ENCODE data around the gene JAZF1. TPM values are rescaled to one million over a fixed set of nuclear protein-coding genes. Genes with fewer than 3 reads are reported as not detected.

JAZF1 gene
- total RNA-seq, 1 experiment from 2014 or later = 9.1 TPM

DNA sequence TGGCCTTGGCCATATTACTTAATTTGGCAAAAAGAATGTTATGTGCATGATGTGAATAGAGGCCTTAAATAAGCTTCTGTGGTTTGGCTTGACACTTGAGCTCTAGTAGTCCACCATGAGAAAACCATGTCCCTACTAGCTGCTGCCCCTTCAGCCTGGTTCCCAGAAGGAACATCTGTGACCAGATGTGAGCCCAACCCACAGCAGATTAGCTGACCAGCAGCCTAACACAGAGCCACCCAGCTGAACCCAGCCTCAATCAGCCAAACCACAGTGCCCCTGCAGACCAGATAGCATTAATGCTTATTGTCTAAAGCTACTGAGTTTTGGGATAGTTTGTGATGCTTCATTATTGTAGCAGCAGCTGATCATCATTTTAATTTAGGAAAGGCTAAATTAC lies 16.6 kb downstream of the JAZF1 start:
- Mint-ChIP-seq H3K9me3 (no peaks in the 10 kb centered on the region; a peak in 1 of 5 replicates), H3K27me3 (ENCODE audit: low read depth) (no peaks in the 10 kb centered on the region), H3K4me1 (peaks cover 6 to 25% of the 10 kb centered on the region in 2 experiments; a peak in 2 of 4 replicates), H3K36me3 (ENCODE audit: insufficient read depth in 1 of 3, low read depth in 3 of 3) (no peaks in the 10 kb centered on the region; a peak in 1 of 7 replicates), H3K27ac (no peak overlapping the region), H3K4me3 (no peak overlapping the region)
- Histone ChIP-seq H3K79me1 (ENCODE audit: insufficient read depth, low read depth, low read length, poor library complexity, severe bottlenecking) (no peaks in the 10 kb centered on the region), H3K79me2 (ENCODE audit: insufficient read depth, low read length) (peaks cover 2% of the 10 kb centered on the region; the same call in 1 of the 2 replicates), H2BK15ac (ENCODE audit: low read depth, low read length) (no peak overlapping the region), H3T11ph (ENCODE audit: low read length) (no peak overlapping the region), H2BK20ac (ENCODE audit: low read depth, low read length, poor library complexity, severe bottlenecking) (no peak overlapping the region), H4K5ac (ENCODE audit: insufficient read length, low read depth, low read length) (no peak overlapping the region), H3K23me2 (ENCODE audit: insufficient read length, low read depth, low read length, poor library complexity, severe bottlenecking) (no peaks in the 10 kb centered on the region), H3K18ac (ENCODE audit: insufficient read length, low read depth, low read length) (no peak overlapping the region), H4K8ac (replicated peaks; ENCODE audit: insufficient read length, low read depth, low read length) (no peak overlapping the region), H3K27ac (ENCODE audit: insufficient read length, low read depth, low read length) (no peak overlapping the region), H2BK5ac (ENCODE audit: insufficient read length, low read length) (no peak overlapping the region), H3K14ac (ENCODE audit: insufficient read depth, low read length) (no peak overlapping the region), H3K4me2 (ENCODE audit: insufficient read depth, insufficient read length, low read length) (no peak overlapping the region), H4K20me1 (ENCODE audit: control insufficient read depth, insufficient read depth, insufficient read length) (no peaks in the 10 kb centered on the region), H3K23ac (ENCODE audit: insufficient read length, low read depth, low read length) (no peak overlapping the region), H4K91ac (ENCODE audit: insufficient read length, low read depth, low read length) (no peak overlapping the region), H2AFZ (ENCODE audit: low read length) (no peak overlapping the region), H3K9me3 (ENCODE audit: control insufficient read depth, low read depth, low read length) (no peaks in the 10 kb centered on the region), H2BK12ac (ENCODE audit: insufficient read length, low read depth, low read length) (no peak overlapping the region), H3K27me3 (ENCODE audit: insufficient read depth, low read length) (no peaks in the 10 kb centered on the region), H3K56ac (ENCODE audit: insufficient read length, low read depth, low read length) (no peak overlapping the region), H3K4me1 (ENCODE audit: insufficient read depth, low read length) (peaks cover 6% of the 10 kb centered on the region; the same call in 1 of the 2 replicates), H3K9ac (ENCODE audit: extremely low read depth, insufficient read length, low read length) (no peak overlapping the region), H2AK5ac (ENCODE audit: insufficient read length, low read length) (no peak overlapping the region), H2BK120ac (ENCODE audit: low read depth, low read length, poor library complexity, severe bottlenecking) (no peak overlapping the region), H3K4ac (ENCODE audit: low read depth, low read length) (no peak overlapping the region)
- no peak for DNase-seq
- TF ChIP-seq, protein P1, sequence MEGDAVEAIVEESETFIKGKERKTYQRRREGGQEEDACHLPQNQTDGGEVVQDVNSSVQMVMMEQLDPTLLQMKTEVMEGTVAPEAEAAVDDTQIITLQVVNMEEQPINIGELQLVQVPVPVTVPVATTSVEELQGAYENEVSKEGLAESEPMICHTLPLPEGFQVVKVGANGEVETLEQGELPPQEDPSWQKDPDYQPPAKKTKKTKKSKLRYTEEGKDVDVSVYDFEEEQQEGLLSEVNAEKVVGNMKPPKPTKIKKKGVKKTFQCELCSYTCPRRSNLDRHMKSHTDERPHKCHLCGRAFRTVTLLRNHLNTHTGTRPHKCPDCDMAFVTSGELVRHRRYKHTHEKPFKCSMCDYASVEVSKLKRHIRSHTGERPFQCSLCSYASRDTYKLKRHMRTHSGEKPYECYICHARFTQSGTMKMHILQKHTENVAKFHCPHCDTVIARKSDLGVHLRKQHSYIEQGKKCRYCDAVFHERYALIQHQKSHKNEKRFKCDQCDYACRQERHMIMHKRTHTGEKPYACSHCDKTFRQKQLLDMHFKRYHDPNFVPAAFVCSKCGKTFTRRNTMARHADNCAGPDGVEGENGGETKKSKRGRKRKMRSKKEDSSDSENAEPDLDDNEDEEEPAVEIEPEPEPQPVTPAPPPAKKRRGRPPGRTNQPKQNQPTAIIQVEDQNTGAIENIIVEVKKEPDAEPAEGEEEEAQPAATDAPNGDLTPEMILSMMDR (conservative IDR thresholded peaks at IDR 0.05) = no peak
